Osteocyte (in vitro differentiated cells): ENCODE measurements around the gene APH1B. TPM values are rescaled to one million over a fixed set of nuclear protein-coding genes. Genes with fewer than 3 reads are reported as not detected.

Experiments
- DNase-seq: peaks from one replicate; pipeline ENCODE4 v3.0.0; 2021; ENCODE audit warnings: mixed read lengths; ENCODE audit not compliant: unreplicated experiment; ENCODE audit errors: extremely low spot score
- H3K27ac Mint-ChIP-seq: one replicate; pipeline ENCODE4 v1.8.0; 2021; ENCODE audit warnings: mild to moderate bottlenecking, mixed read lengths; ENCODE audit not compliant: unreplicated experiment
- H3K27me3 Mint-ChIP-seq: one replicate; pipeline ENCODE4 v1.8.0; 2021; ENCODE audit warnings: mixed read lengths; ENCODE audit not compliant: unreplicated experiment
- H3K36me3 Mint-ChIP-seq: one replicate; pipeline ENCODE4 v1.8.0; 2021; ENCODE audit warnings: mixed read lengths; ENCODE audit not compliant: unreplicated experiment
- H3K4me1 Mint-ChIP-seq: one replicate; pipeline ENCODE4 v1.8.0; 2021; ENCODE audit warnings: mixed read lengths; ENCODE audit not compliant: unreplicated experiment
- H3K4me3 Mint-ChIP-seq: one replicate; pipeline ENCODE4 v1.8.0; 2021; ENCODE audit warnings: mild to moderate bottlenecking, moderate library complexity, mixed read lengths; ENCODE audit not compliant: unreplicated experiment
- H3K9me3 Mint-ChIP-seq: one replicate; pipeline ENCODE4 v1.8.0; 2021; ENCODE audit warnings: mixed read lengths; ENCODE audit not compliant: unreplicated experiment
- total RNA-seq: library from RNA; stranded (reverse); gene quantifications from 2 replicates; pipeline ENCODE4 v1.2.1, GENCODE V29; 2021
- TF ChIP-seq, protein P1 (sequence below): fragments of 200-600 bp; sonication (generic); IDR thresholded peaks from 2 replicates; pipeline ENCODE4 v1.5.0; 2021; ENCODE audit warnings: antibody characterized with exemption, mild to moderate bottlenecking, moderate library complexity

The APH1B gene
- total RNA-seq, 1 donor from 2014 or later, result 13.9 TPM

DNA sequence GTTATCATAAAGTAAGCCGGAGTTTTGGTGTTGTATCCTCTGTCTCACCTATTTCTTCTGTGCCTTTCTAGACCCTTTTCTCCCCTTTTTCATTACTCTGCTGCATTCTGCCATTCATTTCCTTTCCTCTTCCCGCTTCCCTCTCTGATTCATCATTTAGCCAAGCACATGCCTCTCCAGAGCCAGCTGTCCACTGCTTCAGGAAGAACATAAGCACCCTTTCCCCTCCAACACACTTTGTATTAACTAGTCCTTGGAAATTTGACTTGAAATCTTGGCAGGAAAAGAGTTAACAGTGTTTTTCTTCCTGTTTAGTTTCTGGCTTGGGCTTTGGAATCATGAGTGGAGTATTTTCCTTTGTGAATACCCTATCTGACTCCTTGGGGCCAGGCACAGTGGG is 9.7 kb downstream of the APH1B start:
- Mint-ChIP-seq H3K27me3 (no peaks in the 10 kb centered on the region), H3K27ac (no peak overlapping the region)

DNA sequence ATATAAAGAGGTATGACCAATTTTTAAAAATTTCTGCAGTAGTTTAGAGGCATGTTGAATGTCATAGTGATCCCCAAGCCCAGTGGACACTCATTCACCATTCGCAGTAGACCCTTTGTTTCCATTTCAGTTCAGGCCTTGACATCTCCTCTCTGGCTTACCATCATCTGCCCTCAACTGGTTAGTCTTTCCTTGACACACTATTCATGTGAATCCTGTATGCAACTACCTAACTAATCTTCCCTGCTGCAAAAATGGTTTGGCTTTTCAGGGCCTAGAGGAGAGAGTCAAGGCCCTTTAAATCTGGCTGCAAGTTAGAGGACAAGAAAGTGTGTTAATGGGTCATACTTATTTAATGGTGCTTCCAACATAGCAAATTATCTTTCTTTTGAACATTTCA is 10.9 kb downstream of the APH1B start:
- Mint-ChIP-seq H3K4me1 (peaks cover 34% of the 10 kb centered on the region), H3K27ac (peak overlapping the region; percentile 24), H3K27me3 (no peaks in the 10 kb centered on the region), H3K4me3 (no peak overlapping the region), H3K9me3 (no peaks in the 10 kb centered on the region), H3K36me3 (peaks cover 17% of the 10 kb centered on the region)
- no peak for DNase-seq
- TF ChIP-seq, protein P1, sequence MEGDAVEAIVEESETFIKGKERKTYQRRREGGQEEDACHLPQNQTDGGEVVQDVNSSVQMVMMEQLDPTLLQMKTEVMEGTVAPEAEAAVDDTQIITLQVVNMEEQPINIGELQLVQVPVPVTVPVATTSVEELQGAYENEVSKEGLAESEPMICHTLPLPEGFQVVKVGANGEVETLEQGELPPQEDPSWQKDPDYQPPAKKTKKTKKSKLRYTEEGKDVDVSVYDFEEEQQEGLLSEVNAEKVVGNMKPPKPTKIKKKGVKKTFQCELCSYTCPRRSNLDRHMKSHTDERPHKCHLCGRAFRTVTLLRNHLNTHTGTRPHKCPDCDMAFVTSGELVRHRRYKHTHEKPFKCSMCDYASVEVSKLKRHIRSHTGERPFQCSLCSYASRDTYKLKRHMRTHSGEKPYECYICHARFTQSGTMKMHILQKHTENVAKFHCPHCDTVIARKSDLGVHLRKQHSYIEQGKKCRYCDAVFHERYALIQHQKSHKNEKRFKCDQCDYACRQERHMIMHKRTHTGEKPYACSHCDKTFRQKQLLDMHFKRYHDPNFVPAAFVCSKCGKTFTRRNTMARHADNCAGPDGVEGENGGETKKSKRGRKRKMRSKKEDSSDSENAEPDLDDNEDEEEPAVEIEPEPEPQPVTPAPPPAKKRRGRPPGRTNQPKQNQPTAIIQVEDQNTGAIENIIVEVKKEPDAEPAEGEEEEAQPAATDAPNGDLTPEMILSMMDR, result no peak

More for the DNA sequence above, 9.7 kb downstream of the APH1B start:
- H3K9me3 Mint-ChIP-seq, result no peaks in the 10 kb centered on the region
- H3K36me3 Mint-ChIP-seq, result peaks cover 17% of the 10 kb centered on the region
- H3K4me1 Mint-ChIP-seq, result peaks cover 26% of the 10 kb centered on the region
- TF ChIP-seq, protein P1, result no peak
- no peak for DNase-seq
- H3K4me3 Mint-ChIP-seq, result no peak overlapping the region

DNA sequence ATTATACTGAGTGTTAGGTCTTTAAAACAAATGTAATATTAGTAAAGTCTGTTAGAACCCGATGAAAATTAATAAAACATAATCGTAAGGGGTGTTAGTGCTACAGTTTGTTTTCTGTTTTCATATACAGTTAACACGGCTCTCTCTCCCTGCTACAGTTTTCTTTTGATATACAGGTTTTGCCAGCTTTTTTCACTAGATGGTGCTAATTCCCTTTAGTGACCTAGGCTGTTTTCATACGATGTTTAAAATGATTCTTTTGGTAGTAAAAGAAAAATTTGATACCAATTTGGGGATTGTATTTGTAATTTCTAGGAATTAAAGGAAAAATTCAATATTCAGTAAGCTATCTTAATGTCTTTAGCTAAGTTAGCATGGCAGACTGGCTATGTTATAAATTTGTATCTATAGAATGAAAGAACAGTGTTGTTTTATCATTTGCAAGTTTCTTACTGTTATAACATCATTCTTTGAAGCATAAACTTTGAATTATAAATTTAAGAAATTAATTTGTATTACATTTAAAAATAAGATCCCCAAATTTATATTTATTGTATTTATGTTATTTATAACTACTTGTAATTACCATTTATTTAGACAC is 11.5 kb downstream of the APH1B start:
- Mint-ChIP-seq H3K4me3 (no peak overlapping the region), H3K36me3 (peaks cover 13% of the 10 kb centered on the region), H3K9me3 (no peaks in the 10 kb centered on the region), H3K4me1 (peaks cover 35% of the 10 kb centered on the region), H3K27ac (peak overlapping the region; percentile 24), H3K27me3 (no peaks in the 10 kb centered on the region)
- TF ChIP-seq, protein P1, result peak; percentile 81
- no peak for DNase-seq

DNA sequence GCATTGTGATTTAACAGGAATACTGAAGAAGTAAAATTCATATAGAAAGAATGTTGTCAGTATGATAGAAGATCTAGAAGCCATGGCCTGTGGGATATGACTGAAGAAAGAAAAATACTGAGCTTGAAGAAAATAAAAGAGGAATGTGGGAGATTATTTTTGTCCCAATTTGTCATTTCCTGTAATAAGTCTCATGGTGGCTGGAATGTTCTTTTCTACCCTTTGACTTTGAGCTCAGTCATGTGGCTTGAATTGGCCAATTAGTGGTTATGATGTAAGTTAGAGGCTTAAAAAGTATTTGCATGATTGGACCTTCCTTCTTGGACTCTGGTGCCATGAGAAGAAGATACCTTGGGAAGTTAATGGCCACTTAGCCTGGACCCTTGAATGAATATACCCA is 14.1 kb downstream of the APH1B start:
- Mint-ChIP-seq H3K27me3 (no peaks in the 10 kb centered on the region), H3K9me3 (no peaks in the 10 kb centered on the region), H3K36me3 (peaks cover 28% of the 10 kb centered on the region), H3K27ac (peak overlapping the region; percentile 96), H3K4me3 (no peak overlapping the region), H3K4me1 (peaks cover 35% of the 10 kb centered on the region)
- DNase-seq, result no peak
- TF ChIP-seq, protein P1, result no peak

DNA sequence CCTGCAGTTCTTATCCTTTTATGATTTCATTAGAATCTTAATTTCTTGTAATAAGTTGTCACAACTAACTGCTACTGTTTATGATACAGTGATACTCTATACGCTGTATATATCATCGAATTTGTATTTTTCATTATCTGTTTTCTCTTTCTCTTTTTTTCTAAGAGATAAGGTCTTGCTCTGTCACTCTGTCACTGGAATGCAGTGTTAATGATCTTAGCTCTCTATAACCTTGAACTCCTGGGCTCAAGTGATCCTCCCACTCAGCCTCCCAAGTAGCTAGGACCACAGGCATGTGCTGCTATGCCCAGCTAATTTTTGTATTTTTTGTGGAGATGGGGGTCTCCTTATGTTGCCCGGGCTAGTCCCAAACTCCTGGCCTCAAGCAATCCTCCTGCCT is 14.8 kb downstream of the APH1B start:
- Mint-ChIP-seq H3K9me3 (no peaks in the 10 kb centered on the region), H3K36me3 (peaks cover 28% of the 10 kb centered on the region), H3K4me3 (no peak overlapping the region), H3K27me3 (no peaks in the 10 kb centered on the region), H3K27ac (peak overlapping the region; percentile 96), H3K4me1 (peaks cover 33% of the 10 kb centered on the region)
- TF ChIP-seq, protein P1, result no peak
- no peak for DNase-seq
